HG02973 (cell line): ENCODE results near the gene OR12D1.
"Not testable (repeated sequence)": the region's sequence is repeated elsewhere in the genome, so short reads cannot be mapped to it uniquely, and the experiment has no call there.

ENCODE experiments used
- ATAC-seq: cut with Tn5 transposase; IDR thresholded peaks from one replicate; pipeline ENCODE4 v1.9.1; 2021; ENCODE audit warnings: moderate library complexity; ENCODE audit not compliant: unreplicated experiment

The OR12D1 gene

DNA sequence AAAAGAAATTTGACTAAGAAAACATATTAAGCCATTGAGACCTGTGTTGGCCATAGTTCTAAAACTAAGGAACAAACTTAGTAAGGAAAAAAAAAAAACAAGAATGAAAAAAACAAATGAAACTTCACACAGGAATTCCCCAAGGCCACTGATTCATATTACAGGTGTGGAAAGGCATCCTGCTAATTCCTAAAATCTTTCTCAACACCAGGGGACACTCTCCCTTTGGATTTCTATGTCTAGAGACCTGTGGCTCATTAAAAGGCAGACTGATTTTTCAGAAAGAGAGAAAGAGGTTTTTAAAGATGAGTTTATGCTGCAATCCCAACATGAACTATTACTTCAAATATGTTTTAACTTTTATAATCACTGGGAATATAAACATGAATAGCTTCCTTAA is at the start of gene OR12D1:
Gene OR12D1 (plus strand): TSS at position 341 of the 400 bp plus-strand sequence.
- no peak for ATAC-seq

DNA sequence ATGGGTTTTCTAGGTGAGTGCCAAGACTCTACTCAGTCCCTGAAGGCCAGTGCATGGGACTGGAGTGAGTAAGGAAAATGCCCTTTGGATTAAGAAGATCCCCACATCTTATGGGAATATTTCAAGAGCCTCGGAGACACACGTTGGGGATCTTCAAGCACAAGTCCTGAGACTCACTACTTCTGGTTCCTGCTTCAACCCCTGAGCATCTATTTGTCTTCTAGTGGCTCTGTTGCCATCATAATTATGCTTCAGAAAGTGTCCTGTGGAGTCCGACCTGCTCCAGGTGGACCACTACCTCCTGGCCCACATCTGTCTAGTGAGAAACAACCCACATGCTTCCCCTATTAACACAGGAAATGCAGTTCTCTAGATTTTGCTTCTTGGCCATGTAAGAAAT is 46.0 kb upstream of the OR12D1 start, which contains the start of gene OR5V1:
Gene OR5V1 (minus strand): TSS at position 101 of the 400 bp plus-strand sequence. CDS start 12,670 bp downstream, outside the sequence.
- no peak for ATAC-seq

GRCh38 chr6:29375191-29375590 is 39.5 kb upstream of the OR12D1 start, which contains the start of gene OR12D3:
Gene OR12D3, minus strand, starts transcription at chr6:29375291. Its CDS starts 4 bp downstream, at chr6:29375287.
- ATAC-seq = no peak

DNA sequence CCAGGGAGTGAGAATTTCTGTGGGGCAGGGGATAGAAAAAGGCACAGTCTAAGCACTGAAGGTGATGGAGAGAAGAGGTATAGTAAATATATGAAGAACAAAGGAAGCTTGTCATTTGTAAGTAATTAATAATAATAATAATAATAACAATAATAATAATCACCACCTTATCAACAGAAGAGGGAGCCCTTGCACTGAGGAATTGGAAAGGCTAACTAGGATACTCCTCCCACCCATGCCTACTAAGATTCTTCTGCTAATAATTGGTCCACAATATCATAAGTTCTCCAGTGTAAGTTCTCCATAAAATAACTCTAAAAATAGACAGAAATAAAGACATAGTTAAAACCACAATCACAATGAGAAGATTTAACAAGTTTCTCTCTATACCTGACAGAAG is 38.7 kb upstream of the OR12D1 start:
- ATAC-seq = no peak

GRCh38 chr6:29388533-29388932 is 26.2 kb upstream of the OR12D1 start:
- no peak for ATAC-seq

DNA sequence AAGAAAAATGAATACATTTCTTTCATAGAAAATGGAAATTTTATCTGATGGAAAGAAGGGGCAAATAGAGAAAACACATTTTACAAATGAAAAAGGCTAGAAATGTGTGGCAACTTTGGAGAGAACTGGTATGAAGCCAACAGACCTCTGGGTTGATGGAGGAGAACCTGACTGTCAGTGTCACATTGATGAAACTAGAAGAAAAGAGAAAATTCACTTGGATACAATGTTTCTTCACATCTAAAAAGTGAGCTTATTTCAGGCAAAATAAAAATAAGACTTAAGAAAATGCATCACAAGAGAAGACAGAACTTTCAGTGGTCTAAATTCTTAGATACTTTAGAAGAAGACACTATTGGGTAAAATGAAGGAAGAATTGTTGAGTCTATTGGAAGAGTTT is 19.4 kb upstream of the OR12D1 start, which contains the start of gene OR12D2:
Gene OR12D2 (plus strand): TSS at position 301 of the 400 bp plus-strand sequence. CDS start 1,069 bp downstream, outside the sequence.
- no peak for ATAC-seq

DNA sequence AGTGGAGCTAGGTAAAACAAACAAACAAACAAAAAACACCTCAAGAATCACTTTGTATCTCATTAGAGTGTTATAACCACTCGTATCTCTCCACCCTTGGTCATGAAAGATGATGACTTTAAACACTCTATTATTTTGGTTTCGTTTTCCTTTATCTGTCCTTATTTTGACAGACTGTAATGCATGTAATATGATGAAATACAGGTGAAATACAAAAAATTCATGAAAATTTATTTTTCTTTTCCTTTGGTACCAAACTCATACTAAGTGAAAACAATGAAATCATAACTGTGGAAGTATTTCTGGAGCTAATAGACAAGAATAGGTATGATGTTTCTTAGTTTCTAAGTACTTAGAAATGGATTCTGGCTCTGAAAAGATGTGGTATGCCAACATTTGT is 15.2 kb upstream of the OR12D1 start:
- ATAC-seq = no peak

GRCh38 chr6:29403801-29404200 is 10.9 kb upstream of the OR12D1 start:
- no peak for ATAC-seq

DNA sequence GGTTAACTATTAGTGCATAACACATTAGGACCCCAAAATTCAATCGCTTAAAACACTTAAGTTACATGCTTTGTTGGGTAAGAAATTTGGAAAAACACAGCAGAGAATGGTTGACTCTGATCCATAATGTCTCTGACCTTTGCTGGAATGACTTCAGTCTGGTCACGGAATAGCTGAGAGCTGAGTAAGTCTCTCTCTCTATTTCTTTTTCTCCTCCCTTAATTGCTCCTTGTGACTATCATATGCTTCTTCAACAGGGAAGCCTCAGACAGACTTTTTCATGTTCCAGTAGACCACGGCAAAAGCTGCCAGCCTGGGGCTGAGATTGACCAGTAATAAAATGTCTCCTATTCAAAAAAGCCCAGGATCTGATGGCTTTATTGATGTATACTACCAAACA is 4.8 kb downstream of the OR12D1 start:
- ATAC-seq = no peak

DNA sequence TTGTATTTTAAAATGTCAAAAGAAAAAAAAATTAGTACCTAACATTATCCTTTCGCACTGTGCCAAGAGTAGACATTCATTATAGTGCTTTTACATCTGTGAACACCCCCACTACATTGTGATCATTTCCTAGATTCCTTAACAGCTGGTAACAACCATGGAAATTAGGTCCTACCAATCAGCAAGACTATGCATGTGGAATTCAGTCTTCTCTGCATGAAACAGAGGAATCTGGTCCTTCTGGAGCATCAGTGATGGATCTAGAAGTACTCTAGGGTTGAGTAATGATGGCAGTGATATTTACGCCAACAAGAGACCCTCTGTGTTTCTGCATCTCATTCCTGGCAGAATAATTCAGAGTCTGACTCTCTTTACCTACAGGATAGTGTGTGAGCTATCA is 9.4 kb downstream of the OR12D1 start:
- no peak for ATAC-seq

DNA sequence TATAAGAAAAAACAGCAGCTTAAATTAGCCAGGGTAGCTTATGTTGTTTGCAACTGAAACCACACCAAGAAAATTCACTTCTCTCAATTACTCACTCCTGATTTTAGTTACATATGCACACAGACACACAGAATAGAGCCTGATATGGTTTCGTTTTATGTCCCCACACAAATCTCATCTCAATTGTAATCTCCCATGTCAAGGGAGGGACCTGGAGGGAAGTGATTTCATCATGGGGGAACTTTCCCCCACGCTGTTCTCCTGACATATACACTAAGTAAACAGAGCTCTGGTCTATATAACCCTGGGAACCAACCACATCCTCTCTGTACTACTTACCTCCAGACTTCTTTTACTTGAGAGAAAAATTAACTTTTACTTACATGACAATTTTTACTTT is 9.8 kb downstream of the OR12D1 start:
- ATAC-seq = no peak

DNA sequence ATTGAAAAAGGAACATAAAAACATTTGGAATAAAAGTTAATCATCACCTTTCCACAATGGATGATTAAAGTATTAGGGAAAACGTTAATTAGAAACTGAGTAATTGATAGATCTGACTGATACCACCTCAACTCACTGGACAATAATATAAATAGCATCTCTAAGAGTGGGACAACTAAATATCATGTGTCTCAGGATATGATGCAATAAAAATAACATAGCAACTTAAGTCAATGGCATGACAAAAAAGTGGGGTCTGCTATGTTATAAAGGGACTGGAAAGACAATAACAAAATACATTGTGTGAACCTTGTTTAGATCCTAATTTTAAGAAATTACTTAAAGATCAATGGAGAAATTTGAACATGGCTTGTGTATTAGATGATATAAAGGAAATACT is 10.3 kb downstream of the OR12D1 start:
- no peak for ATAC-seq

DNA sequence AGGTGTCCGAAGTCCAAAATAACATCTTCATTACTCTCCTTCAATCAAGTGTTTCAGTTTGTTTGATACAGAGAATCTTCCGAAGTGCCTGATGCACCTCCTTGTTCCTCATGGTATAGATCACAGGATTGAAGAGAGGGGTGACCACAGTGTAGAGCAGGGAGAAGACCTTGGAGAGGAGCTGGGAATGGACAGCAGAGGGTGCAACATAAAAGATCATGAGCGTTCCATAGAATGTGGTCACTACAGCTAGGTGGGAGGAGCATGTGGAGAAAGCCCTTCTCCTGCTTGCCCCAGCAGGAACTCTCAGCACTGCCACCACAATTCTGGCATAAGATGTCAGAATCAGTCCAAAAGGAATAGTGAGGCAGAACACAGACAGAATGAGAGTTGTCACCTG is 11.9 kb downstream of the OR12D1 start:
- ATAC-seq = no peak

- ATAC-seq = not testable (repeated sequence)
Measured at GRCh38 chr6:29436730-29437129, 22.0 kb downstream of the OR12D1 start.

DNA sequence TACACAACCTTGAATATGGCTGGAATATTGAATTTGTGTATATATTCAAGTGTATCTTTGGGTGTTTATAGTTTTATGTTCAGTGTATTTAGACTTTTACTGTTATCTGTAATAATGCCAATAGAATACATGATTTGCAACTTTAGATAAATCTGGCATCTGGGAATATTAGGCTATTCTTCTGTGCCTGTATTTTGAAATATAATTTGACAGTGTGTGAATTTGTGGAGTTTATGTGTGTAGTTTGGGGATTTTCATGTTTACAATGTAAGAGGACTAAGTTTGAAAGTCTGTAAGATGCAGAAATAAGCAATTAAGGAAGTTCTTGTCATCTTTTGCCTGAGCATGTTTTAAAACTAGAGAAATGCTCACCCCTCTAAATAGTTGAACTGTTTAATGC is 24.3 kb downstream of the OR12D1 start, which contains the start of gene OR10C1:
Gene OR10C1 (plus strand): TSS at position 301 of the 400 bp plus-strand sequence. CDS start 710 bp downstream, outside the sequence.
- no peak for ATAC-seq

- ATAC-seq = no peak
Measured at GRCh38 chr6:29442719-29443118, 28.0 kb downstream of the OR12D1 start.

- not testable (repeated sequence) for ATAC-seq
Measured at GRCh38 chr6:29444031-29444430, 29.3 kb downstream of the OR12D1 start.

DNA sequence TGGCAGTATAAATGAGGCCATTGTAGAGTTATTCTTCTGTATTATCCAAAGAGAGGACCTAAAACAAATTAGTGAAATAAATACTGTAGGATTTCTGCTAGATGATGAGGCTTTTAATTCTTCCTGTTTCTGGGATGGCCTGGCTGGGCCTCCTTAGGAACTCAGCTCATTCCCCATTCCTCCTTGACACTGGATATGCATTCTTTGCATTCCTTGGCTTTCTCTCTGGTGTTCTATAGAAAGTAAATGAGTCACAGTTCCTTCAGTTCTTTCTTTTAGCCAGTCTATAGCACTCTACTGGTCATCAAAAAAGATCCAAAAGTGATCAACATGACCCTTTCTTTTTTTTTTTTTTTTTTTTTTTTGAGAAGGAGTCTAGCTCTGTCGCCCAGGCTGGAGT is 32.9 kb downstream of the OR12D1 start:
- no peak for ATAC-seq

DNA sequence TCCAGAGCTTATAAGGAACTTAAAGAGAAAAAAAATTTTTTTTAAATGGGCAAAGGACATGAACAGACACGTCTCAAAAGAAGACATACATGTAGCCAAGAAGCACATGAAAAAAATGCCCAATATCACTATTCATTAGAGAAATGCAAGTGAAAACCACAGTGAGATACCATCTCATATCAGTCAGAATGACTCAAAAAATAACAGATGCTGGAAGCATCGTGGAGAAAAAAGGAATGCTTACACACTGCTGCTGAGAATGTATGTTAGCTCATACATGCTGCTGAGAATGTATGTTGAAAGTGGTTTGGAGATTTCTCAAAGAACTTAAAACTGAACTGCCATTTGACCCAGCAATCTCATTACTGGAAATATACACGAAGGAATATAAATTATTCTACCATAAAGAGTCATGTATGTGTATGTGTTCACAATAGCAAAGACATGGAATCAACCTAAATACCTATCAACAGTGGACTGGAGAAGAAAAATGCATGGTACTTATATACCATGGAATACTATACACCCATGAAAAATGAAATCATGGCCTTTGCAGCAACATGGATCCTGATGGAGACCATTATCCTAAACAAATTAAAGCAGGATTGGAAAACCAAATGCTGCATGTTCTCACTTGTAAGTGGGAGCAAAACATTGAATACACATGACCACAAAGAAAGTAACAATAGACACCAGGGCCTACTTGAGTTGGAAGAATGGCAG is 36.9 kb downstream of the OR12D1 start:
- ATAC-seq = no peak

DNA sequence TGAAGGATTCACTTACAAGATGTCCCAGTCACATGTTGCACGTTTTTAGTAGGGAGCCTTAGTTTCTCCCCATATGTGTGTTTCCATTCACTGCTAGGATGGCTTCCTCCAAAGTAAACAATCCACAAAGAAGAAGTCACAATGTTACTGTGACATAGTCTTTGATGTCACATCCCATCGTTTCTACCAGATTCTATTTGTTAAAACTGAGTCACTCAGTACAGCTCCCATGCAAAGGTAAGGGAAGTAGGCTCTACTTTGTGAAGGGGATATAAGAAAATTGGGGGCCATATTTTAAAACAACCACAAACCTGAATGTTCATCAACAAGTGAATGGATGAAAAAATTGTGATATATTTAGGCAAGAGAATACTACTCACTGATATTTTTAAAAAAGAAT is 42.2 kb downstream of the OR12D1 start, which contains the start of the genes OR11A1 and OR2H1:
Gene OR11A1 (minus strand): TSS at position 101 of the 400 bp plus-strand sequence. CDS start 29,430 bp downstream, outside the sequence.
Gene OR2H1 (plus strand): TSS at position 185 of the 400 bp plus-strand sequence. CDS start 4,615 bp downstream, outside the sequence.
- no peak for ATAC-seq

- no peak for ATAC-seq
Measured at GRCh38 chr6:29461021-29461814, 46.5 kb downstream of the OR12D1 start.
